Measurements from ENCODE around the gene ZNRF2. TPM values are rescaled to one million over a fixed set of nuclear protein-coding genes. Genes with fewer than 3 reads are reported as not detected.

Gene ZNRF2
- polyA plus RNA-seq, 1 of the 3 experiments (the other 2 are of a cell fraction): 4.0 TPM

DNA sequence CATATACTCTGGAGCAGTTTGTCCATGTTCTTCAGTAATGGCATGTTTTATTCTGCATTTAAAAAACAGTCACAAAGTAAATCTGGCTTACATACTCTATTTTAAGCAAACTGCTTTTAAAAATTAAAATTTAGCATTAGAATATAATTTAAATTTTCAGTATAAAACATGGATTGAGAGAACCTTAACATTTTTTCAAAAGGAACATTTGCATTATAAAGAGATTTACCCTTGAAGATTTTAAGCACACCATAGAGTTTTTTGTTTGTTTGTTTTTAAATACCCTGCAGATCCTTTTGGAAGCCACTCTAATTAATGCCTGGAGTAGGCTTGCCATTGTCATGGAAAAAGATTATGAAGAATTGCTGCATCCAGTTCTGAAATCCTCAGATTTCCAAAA lies 70.4 kb downstream of the ZNRF2 start:
- H3K4me2 ChIP-seq: no peak overlapping the region
- H3K27me3 ChIP-seq (ENCODE audit: insufficient read depth): no peaks in the 10 kb centered on the region
- H3K9me3 ChIP-seq: no peaks in the 10 kb centered on the region
- no peak for DNase-seq
- H3K4me1 ChIP-seq (ENCODE audit: control insufficient read depth in 1 of 2, insufficient read depth in 2 of 2, low read depth in 1 of 2, low read length in 1 of 2): peaks cover 5 to 10% of the 10 kb centered on the region in 2 experiments; a peak in 2 of 4 replicates
- H3K36me3 ChIP-seq (replicated peaks in 1 of 2; ENCODE audit: control insufficient read depth in 1 of 2, insufficient read depth in 2 of 2, low read length in 1 of 2): peaks cover 0 to 20% of the 10 kb centered on the region in 2 experiments
- no peak overlapping the region for H3K9ac ChIP-seq
- ChIA-PET POLR2A (no interaction called here), CTCF (interaction anchor here (0.6 to 3.0 kb wide), 2 partner anchors 79 to 411 kb away, joined by 3 to 15 read pairs; no protein-coding TSS in a partner anchor)
- no peak overlapping the region for H3K4me3 ChIP-seq (ENCODE audit: low read depth in 2 of 2, low read length in 1 of 2)
- H3K27ac ChIP-seq (ENCODE audit: low read depth in 2 of 2, low read length in 1 of 2): no peak overlapping the region
- H3K79me2 ChIP-seq (ENCODE audit: insufficient read depth): peaks cover 28% of the 10 kb centered on the region; the same call in 1 of the 2 replicates
- no peak for TF ChIP-seq TAF1 (IDR thresholded peaks at IDR 0.05; ENCODE audit: borderline replicate concordance, low read depth, low read length)
- no peak for TF ChIP-seq NRF1 (IDR thresholded peaks at IDR 0.05; ENCODE audit: low read depth, low read length)
- no peak for TF ChIP-seq GATA2 (CRISPR knock-in tag; IDR thresholded peaks at IDR 0.05)
- no peak for TF ChIP-seq CHD2 (IDR thresholded peaks at IDR 0.05; ENCODE audit: low read length, partially characterized antibody)
- TF ChIP-seq RFX5 (IDR thresholded peaks at IDR 0.05; ENCODE audit: low read length): no peak
- no peak for TF ChIP-seq USF1 (IDR thresholded peaks at IDR 0.05; ENCODE audit: borderline replicate concordance, low read depth)
- TF ChIP-seq, protein P1, sequence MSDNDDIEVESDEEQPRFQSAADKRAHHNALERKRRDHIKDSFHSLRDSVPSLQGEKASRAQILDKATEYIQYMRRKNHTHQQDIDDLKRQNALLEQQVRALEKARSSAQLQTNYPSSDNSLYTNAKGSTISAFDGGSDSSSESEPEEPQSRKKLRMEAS (IDR thresholded peaks at IDR 0.05; ENCODE audit: low read depth): no peak
- TF ChIP-seq, protein P2, sequence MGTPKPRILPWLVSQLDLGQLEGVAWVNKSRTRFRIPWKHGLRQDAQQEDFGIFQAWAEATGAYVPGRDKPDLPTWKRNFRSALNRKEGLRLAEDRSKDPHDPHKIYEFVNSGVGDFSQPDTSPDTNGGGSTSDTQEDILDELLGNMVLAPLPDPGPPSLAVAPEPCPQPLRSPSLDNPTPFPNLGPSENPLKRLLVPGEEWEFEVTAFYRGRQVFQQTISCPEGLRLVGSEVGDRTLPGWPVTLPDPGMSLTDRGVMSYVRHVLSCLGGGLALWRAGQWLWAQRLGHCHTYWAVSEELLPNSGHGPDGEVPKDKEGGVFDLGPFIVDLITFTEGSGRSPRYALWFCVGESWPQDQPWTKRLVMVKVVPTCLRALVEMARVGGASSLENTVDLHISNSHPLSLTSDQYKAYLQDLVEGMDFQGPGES (IDR thresholded peaks at IDR 0.05; ENCODE audit: low read depth, low read length): no peak
- no peak for TF ChIP-seq GABPA (IDR thresholded peaks at IDR 0.05; ENCODE audit: low read depth)
- no peak for TF ChIP-seq YY1 (IDR thresholded peaks at IDR 0.05; ENCODE audit: low read depth)
- no peak overlapping the region for H2AFZ ChIP-seq (ENCODE audit: low read depth)
- H3K9me2 ChIP-seq: no peaks in the 10 kb centered on the region
- H4K20me1 ChIP-seq (ENCODE audit: insufficient read depth): no peaks in the 10 kb centered on the region
- H3F3A ChIP-seq (replicated peaks; ENCODE audit: insufficient read depth): peaks cover 7% of the 10 kb centered on the region

- 95% methylated on average over 1 of the region's 1 CpG for WGBS (ENCODE audit: low lambda C conversion rate)
- POLR2A ChIA-PET: no interaction called here
Observed at GRCh38 chr7:30359957-30360356, 75.6 kb downstream of the ZNRF2 start.

More at GRCh38 chr7:30359957-30360356, 75.6 kb downstream of the ZNRF2 start:
- no peak overlapping the region for H3K27ac ChIP-seq (ENCODE audit: low read depth in 2 of 2, low read length in 1 of 2)
- no peak overlapping the region for H2AFZ ChIP-seq (ENCODE audit: low read depth)
- H3K4me2 ChIP-seq: no peak overlapping the region
- no peak for DNase-seq
- H3K4me1 ChIP-seq (ENCODE audit: control insufficient read depth in 1 of 2, insufficient read depth in 2 of 2, low read depth in 1 of 2, low read length in 1 of 2): no peaks in the 10 kb centered on the region
- no peaks in the 10 kb centered on the region for H3K9me2 ChIP-seq
- TF ChIP-seq, protein P3, sequence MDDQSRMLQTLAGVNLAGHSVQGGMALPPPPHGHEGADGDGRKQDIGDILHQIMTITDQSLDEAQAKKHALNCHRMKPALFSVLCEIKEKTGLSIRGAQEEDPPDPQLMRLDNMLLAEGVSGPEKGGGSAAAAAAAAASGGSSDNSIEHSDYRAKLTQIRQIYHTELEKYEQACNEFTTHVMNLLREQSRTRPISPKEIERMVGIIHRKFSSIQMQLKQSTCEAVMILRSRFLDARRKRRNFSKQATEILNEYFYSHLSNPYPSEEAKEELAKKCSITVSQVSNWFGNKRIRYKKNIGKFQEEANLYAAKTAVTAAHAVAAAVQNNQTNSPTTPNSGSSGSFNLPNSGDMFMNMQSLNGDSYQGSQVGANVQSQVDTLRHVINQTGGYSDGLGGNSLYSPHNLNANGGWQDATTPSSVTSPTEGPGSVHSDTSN (IDR thresholded peaks at IDR 0.05): no peak
- TF ChIP-seq CHD2 (IDR thresholded peaks at IDR 0.05; ENCODE audit: low read length, partially characterized antibody): no peak
- TF ChIP-seq FOXJ3 (CRISPR knock-in tag; IDR thresholded peaks at IDR 0.05): no peak
- TF ChIP-seq GATA2 (CRISPR knock-in tag; IDR thresholded peaks at IDR 0.05): no peak
- TF ChIP-seq EZH2phosphoT487 (IDR thresholded peaks at IDR 0.05; ENCODE audit: borderline replicate concordance, low read depth): no peak
- TF ChIP-seq RAD21 (IDR thresholded peaks at IDR 0.05; ENCODE audit: low read length): no peak
- no peak for TF ChIP-seq NRF1 (IDR thresholded peaks at IDR 0.05; ENCODE audit: low read depth, low read length)
- TF ChIP-seq YY1 (IDR thresholded peaks at IDR 0.05; ENCODE audit: low read depth): no peak
- TF ChIP-seq RCOR1 (IDR thresholded peaks at IDR 0.05; ENCODE audit: low read length): no peak
- no peaks in the 10 kb centered on the region for H4K20me1 ChIP-seq (ENCODE audit: insufficient read depth)
- no peaks in the 10 kb centered on the region for H3K9me3 ChIP-seq
- CTCF ChIA-PET: interaction anchor here (0.6 to 1.4 kb wide), 2 partner anchors 8 to 12 kb away, joined by 3 to 5 read pairs; no protein-coding TSS in a partner anchor
- peaks cover 0 to 20% of the 10 kb centered on the region in 2 experiments for H3K36me3 ChIP-seq (replicated peaks in 1 of 2; ENCODE audit: control insufficient read depth in 1 of 2, insufficient read depth in 2 of 2, low read length in 1 of 2)
- no peaks in the 10 kb centered on the region for H3K79me2 ChIP-seq (ENCODE audit: insufficient read depth)
- H3K9ac ChIP-seq: no peak overlapping the region
- H3K27me3 ChIP-seq (ENCODE audit: insufficient read depth): no peaks in the 10 kb centered on the region
- no peaks in the 10 kb centered on the region for H3F3A ChIP-seq (replicated peaks; ENCODE audit: insufficient read depth)
- H3K4me3 ChIP-seq (ENCODE audit: low read depth in 2 of 2, low read length in 1 of 2): no peak overlapping the region
